Panc1 (cell line): ENCODE measurements around the gene TBX21. TPM values are rescaled to one million over a fixed set of nuclear protein-coding genes. Genes with fewer than 3 reads are reported as not detected.

Experiments
- ATAC-seq: fragments of 200-7000 bp; cut with Tn5 transposase; 2 replicates; pipeline ENCODE4 v1.9.1; 2020; ENCODE audit warnings: mild to moderate bottlenecking, moderate library complexity
- Bru-seq: library from RNA; stranded (reverse); fragments of 400-500 nt; gene quantifications from one replicate; lab custom pipeline; 2021; lab: Mats Ljungman, UMichigan
- BruChase-seq, 2 experiments: library from RNA; stranded (reverse); fragments of 400-500 nt; gene quantifications; one replicate each; lab custom pipeline; 2021; lab: Mats Ljungman, UMichigan
- BruUV-seq: library from RNA; stranded (reverse); fragments of 400-500 nt; replicated peaks from 2 replicates; lab custom pipeline; 2021; lab: Mats Ljungman, UMichigan
- CTCF ChIA-PET: fragments of 300-600 bp; sonication (Branson Sonifier 250); formaldehyde crosslinking; loops from one replicate; lab custom pipeline; 2022; ENCODE audit warnings: antibody characterized with exemption; lab: Charles Lee
- POLR2A ChIA-PET: fragments of 300-600 bp; sonication (Branson Sonifier 250); formaldehyde crosslinking; loops from one replicate; lab custom pipeline; 2022; ENCODE audit warnings: antibody characterized with exemption; lab: Charles Lee
- DNase-seq: peaks from one replicate; pipeline ENCODE4 v3.0.0-alpha.2; 2010; ENCODE audit warnings: low read depth, low spot score
- H3K27ac ChIP-seq: 2 replicates; pipeline ENCODE4 v1.5.1; 2011; ENCODE audit warnings: mild to moderate bottlenecking, low read length, inconsistent platforms
- H3K27me3 ChIP-seq: fragments of 200-500 bp; sonication (Bioruptor generic); 2 replicates; pipeline ENCODE4 v1.6.0; 2014; ENCODE audit warnings: low read length, inconsistent platforms; ENCODE audit not compliant: control insufficient read depth, insufficient read depth
- H3K36me3 ChIP-seq: fragments of 200-500 bp; sonication (Bioruptor generic); 2 replicates; pipeline ENCODE4 v1.5.1; 2014; ENCODE audit warnings: inconsistent platforms, mild to moderate bottlenecking, low read length, moderate library complexity; ENCODE audit not compliant: control insufficient read depth, insufficient read depth
- H3K4me1 ChIP-seq: 2 replicates; pipeline ENCODE4 v1.5.1; 2011; ENCODE audit warnings: inconsistent platforms, mild to moderate bottlenecking, low read length, moderate library complexity; ENCODE audit not compliant: control insufficient read depth, insufficient read depth
- H3K4me3 ChIP-seq, 2 experiments: 2 replicates each; pipeline ENCODE4 v1.5.1; 2011 to 2012; ENCODE audit warnings: low read depth in 2 of 2, low read length in 2 of 2, mild to moderate bottlenecking in 2 of 2, inconsistent platforms in 1 of 2, moderate library complexity in 1 of 2
- H3K9me3 ChIP-seq: fragments of 200-500 bp; sonication (Bioruptor generic); 2 replicates; pipeline ENCODE4 v1.5.1; 2014; ENCODE audit warnings: low read depth, mild to moderate bottlenecking, inconsistent platforms, low read length, moderate library complexity; ENCODE audit not compliant: control insufficient read depth, insufficient read depth
- CTCF ChIP-seq: fragments of 450-650 bp; IDR thresholded peaks from 2 replicates; pipeline ENCODE4 v1.5.1; 2017; ENCODE audit warnings: mild to moderate bottlenecking
- POLR2AphosphoS5 ChIP-seq: IDR thresholded peaks from 2 replicates; pipeline ENCODE4 v1.6.1; 2012; ENCODE audit warnings: mild to moderate bottlenecking, low read depth, low read length, moderate library complexity
- REST ChIP-seq, 2 experiments: IDR thresholded peaks; 2 replicates each; pipeline ENCODE4 v1.6.1; 2011 to 2012; ENCODE audit warnings: low read depth in 2 of 2, control low read depth in 1 of 2, low read length in 1 of 2, mild to moderate bottlenecking in 1 of 2, moderate library complexity in 1 of 2; ENCODE audit not compliant: insufficient read depth in 1 of 2
- SIN3A ChIP-seq: IDR thresholded peaks from 2 replicates; pipeline ENCODE4 v1.6.1; 2012; ENCODE audit warnings: low read depth, mild to moderate bottlenecking, low read length, moderate library complexity, borderline replicate concordance; ENCODE audit not compliant: insufficient read depth
- TCF7L2 ChIP-seq: IDR thresholded peaks from 2 replicates; pipeline ENCODE4 v1.6.1; 2011; ENCODE audit warnings: mild to moderate bottlenecking, low read depth, low read length, inconsistent platforms
- in situ Hi-C: cut with HindIII; loops from 2 replicates; pipeline ENCODE4 v1.10.0; 2016; ENCODE audit warnings: low sequenced_read_pairs, low pct_unique_long_range_greater_than_20kb
- intact Hi-C: fragments of 100-400 bp; cut with micrococcal nuclease; formaldehyde crosslinking; loops from one replicate; pipeline ENCODE4 v1.10.0; 2022; ENCODE audit not compliant: unreplicated experiment
- long read RNA-seq: library from polyadenylated mRNA; unstranded; transcript quantifications from one replicate; pipeline ENCODE4 v2.0.0, GENCODE V29; 2021; ENCODE audit not compliant: unreplicated experiment
- polyA plus RNA-seq: library from polyadenylated mRNA; unstranded; fragments of >200 nt; gene quantifications from one replicate; pipeline ENCODE4 v1.2.1, GENCODE V29; 2012; ENCODE audit warnings: missing spikeins; ENCODE audit not compliant: insufficient read length
- total RNA-seq: library from RNA; stranded (reverse); gene quantifications from one replicate; pipeline ENCODE4 v1.2.1, GENCODE V29; 2021; ENCODE audit not compliant: unreplicated experiment

The TBX21 gene
- total RNA-seq (0.10 TPM), Bru-seq, nascent RNA (not detected), BruChase-seq, experiment 1, labeled RNA remaining after a 2-hour chase (percentile 15 among the genes with signal in this experiment), BruChase-seq, experiment 2, labeled RNA remaining after a 6-hour chase (percentile 12 among the genes with signal in this experiment)
- not detected for polyA plus RNA-seq
- long read RNA-seq, result 0 reads

GRCh38 chr17:47733047-47733673 lies at the start of gene TBX21:
Gene TBX21, plus strand, starts transcription at chr17:47733236. Its CDS starts 219 bp downstream, at chr17:47733455.
- ATAC-seq, result peak; percentile 88
- BruUV-seq, result no TSS peak
- DNase-seq, result no peak

More at GRCh38 chr17:47733047-47733673, at the start of gene TBX21:
- intact Hi-C loops, result no loop called here
- ChIA-PET CTCF (no interaction called here), POLR2A (interaction anchor here (0.6 kb wide), 1 partner anchor 48 kb away, joined by 8 read pairs; no protein-coding TSS in a partner anchor)
- Histone ChIP-seq H3K9me3 (no peaks in the 10 kb centered on the region), H3K27ac (no peak within 1 kb of the TSS), H3K27me3 (peaks cover 12% of the 10 kb centered on the region; the same call in 1 of the 2 replicates), H3K4me3 (peak within 1 kb of the TSS; percentile 28 to 32), H3K36me3 (no peaks in the 10 kb centered on the region), H3K4me1 (no peaks in the 10 kb centered on the region)
- TF ChIP-seq SIN3A, result no peak
- no peak for TF ChIP-seq TCF7L2
- no peak for TF ChIP-seq REST (IDR thresholded peaks at IDR 0.05; ENCODE audit: insufficient read depth in 1 of 2, low read depth in 2 of 2, low read length in 1 of 2)
- peak; percentile 74 for TF ChIP-seq CTCF
- TF ChIP-seq POLR2AphosphoS5, result no peak
- in situ Hi-C loops, result no loop called here
